Testis (tissue), 3 donors: ENCODE measurements around the gene HSF5. TPM values are rescaled to one million over a fixed set of nuclear protein-coding genes. Genes with fewer than 3 reads are reported as not detected.

ENCODE experiments used
- DNase-seq: peaks from one replicate; pipeline ENCODE4 v3.0.0-alpha.2; 2019
- H3K27ac ChIP-seq, 2 donors: fragments of 200-600 bp; sonication (generic); one replicate each; pipeline ENCODE4 v1.5.1; 2019
- H3K27me3 ChIP-seq: fragments of 200-600 bp; sonication (generic); one replicate; pipeline ENCODE4 v1.5.1; 2019
- H3K36me3 ChIP-seq: fragments of 200-600 bp; sonication (generic); one replicate; pipeline ENCODE4 v1.5.1; 2017; ENCODE audit warnings: low read depth; ENCODE audit errors: missing control alignments
- H3K4me1 ChIP-seq: fragments of 200-600 bp; sonication (generic); one replicate; pipeline ENCODE4 v1.5.1; 2019
- H3K4me3 ChIP-seq, 2 donors: fragments of 200-600 bp; sonication (generic); one replicate each; pipeline ENCODE4 v1.5.1; 2017 to 2019
- H3K9me3 ChIP-seq: fragments of 200-600 bp; sonication (generic); one replicate; pipeline ENCODE4 v1.5.1; 2017
- CTCF ChIP-seq, 3 experiments: fragments of 450-650 bp in 2 of 3; fragments of 200-600 bp in 1 of 3; sonication (generic) in 1 of 3; IDR thresholded peaks; one replicate each; pipeline ENCODE4 v1.5.1; 2016 to 2019; ENCODE audit warnings: antibody characterized with exemption in 3 of 3, mild to moderate bottlenecking in 2 of 3, moderate library complexity in 1 of 3
- POLR2A ChIP-seq: fragments of 450-650 bp; IDR thresholded peaks from one replicate; pipeline ENCODE4 v1.6.1; 2017; ENCODE audit warnings: antibody characterized with exemption, mild to moderate bottlenecking, moderate library complexity
- WGBS, 2 donors: methylation state at CpG; one replicate each; pipeline ENCODE4 v1.1.5; 2018; 5-methylcytosine and 5-hydroxymethylcytosine counted together
- intact Hi-C: fragments of 100-400 bp; cut with DNase I; formaldehyde crosslinking; loops from one replicate; pipeline ENCODE4 v1.15.1; 2023; ENCODE audit warnings: low total_unique reads
- polyA plus RNA-seq: library from polyadenylated mRNA; stranded (reverse); fragments of 350-450 nt; fragmentation: Illumina TruSeq; extraction: RNeasy Lipid Tissue Mini Kit (QIAGEN cat#74804); gene quantifications from one replicate; pipeline ENCODE4 v1.2.3, GENCODE V29; 2014; ENCODE audit warnings: low read depth, low replicate concordance; ENCODE audit not compliant: insufficient read depth
- total RNA-seq, 2 donors: library from RNA; depleted of rRNA; stranded (reverse); fragments of >200 nt; gene quantifications; one replicate each; pipeline ENCODE4 v1.2.3, GENCODE V29; 2016

The HSF5 gene
- total and polyA plus RNA-seq, 3 donors from 2014 or later: 40.0 to 119 (median 57.8) TPM

GRCh38 chr17:58527949-58528348 lies 39.7 kb upstream of the HSF5 start:
- TF ChIP-seq POLR2A (no peak), CTCF (IDR thresholded peaks at IDR 0.05) (no peak)
- no peak for DNase-seq
- 48 to 51% methylated on average over 3 of the region's 3 CpGs for WGBS, 2 donors
- no peak overlapping the region for H3K27ac ChIP-seq
- no peak overlapping the region for H3K4me3 ChIP-seq
- no peaks in the 10 kb centered on the region for H3K27me3 ChIP-seq
- H3K36me3 ChIP-seq: no peaks in the 10 kb centered on the region
- no peaks in the 10 kb centered on the region for H3K4me1 ChIP-seq
- H3K9me3 ChIP-seq: no peaks in the 10 kb centered on the region
- intact Hi-C loops: no loop called here

- Histone ChIP-seq H3K36me3 (no peaks in the 10 kb centered on the region), H3K27ac (no peak overlapping the region), H3K4me1 (no peaks in the 10 kb centered on the region), H3K4me3 (no peak overlapping the region), H3K9me3 (no peaks in the 10 kb centered on the region), H3K27me3 (no peaks in the 10 kb centered on the region)
- DNase-seq: no peak
- TF ChIP-seq POLR2A: no peak
- TF ChIP-seq CTCF (IDR thresholded peaks at IDR 0.05): no peak
- WGBS, 2 donors: 88 to 100% methylated on average over 2 of the region's 2 CpGs
- intact Hi-C loops: no loop called here
Observed at GRCh38 chr17:58527306-58527705, 39.1 kb upstream of the HSF5 start.

- intact Hi-C loops: no loop called here
- WGBS, 2 donors: 48 to 49% methylated on average over 3 of the region's 3 CpGs
- TF ChIP-seq POLR2A: no peak
- TF ChIP-seq CTCF (IDR thresholded peaks at IDR 0.05): no peak
- no peak overlapping the region for H3K27ac ChIP-seq
- no peaks in the 10 kb centered on the region for H3K9me3 ChIP-seq
- no peak overlapping the region for H3K4me3 ChIP-seq
- DNase-seq: no peak
- H3K36me3 ChIP-seq: no peaks in the 10 kb centered on the region
- no peaks in the 10 kb centered on the region for H3K4me1 ChIP-seq
- H3K27me3 ChIP-seq: no peaks in the 10 kb centered on the region
Observed at GRCh38 chr17:58525239-58525638, 37.0 kb upstream of the HSF5 start.

- Histone ChIP-seq H3K9me3 (no peaks in the 10 kb centered on the region), H3K27me3 (no peaks in the 10 kb centered on the region), H3K4me3 (no peak overlapping the region), H3K27ac (no peak overlapping the region), H3K36me3 (no peaks in the 10 kb centered on the region), H3K4me1 (peaks cover 7% of the 10 kb centered on the region)
- DNase-seq: no peak
- TF ChIP-seq CTCF (IDR thresholded peaks at IDR 0.05): no peak
- TF ChIP-seq POLR2A: no peak
- intact Hi-C loops: no loop called here
- 92 to 95% methylated on average over 10 of the region's 10 CpGs for WGBS, 2 donors
Observed at GRCh38 chr17:58521680-58522079, 33.5 kb upstream of the HSF5 start.

- TF ChIP-seq CTCF (IDR thresholded peaks at IDR 0.05) (peak in 1 of 3 experiments; percentile 38), POLR2A (no peak)
- WGBS, 2 donors: 72 to 81% methylated on average over 10 to 15 of the region's 15 CpGs
- no peak for DNase-seq
- H3K4me3 ChIP-seq: no peak overlapping the region
- H3K4me1 ChIP-seq: peaks cover 8% of the 10 kb centered on the region
- no peaks in the 10 kb centered on the region for H3K27me3 ChIP-seq
- H3K9me3 ChIP-seq: no peaks in the 10 kb centered on the region
- no peaks in the 10 kb centered on the region for H3K36me3 ChIP-seq
- no peak overlapping the region for H3K27ac ChIP-seq
- intact Hi-C loops: no loop called here
Observed at GRCh38 chr17:58520843-58521430, 32.7 kb upstream of the HSF5 start.
